SK-MEL-5 (cell line): ENCODE results near the gene MBTPS2. TPM values are rescaled to one million over a fixed set of nuclear protein-coding genes. Genes with fewer than 3 reads are reported as not detected.
"Not testable (repeated sequence)": the region's sequence is repeated elsewhere in the genome, so short reads cannot be mapped to it uniquely, and the experiment has no call there.

Experiments used
- DNase-seq: peaks from one replicate; pipeline ENCODE4 v3.0.0-alpha.2; 2016; ENCODE audit warnings: low read depth, low spot score
- in situ Hi-C: cut with HindIII; loops from 2 replicates; pipeline ENCODE4 v1.10.0; 2016; ENCODE audit warnings: low sequenced_read_pairs, high pct_unique_total_duplicates, low pct_unique_long_range_greater_than_20kb
- polyA plus RNA-seq, 2 experiments: library from polyadenylated mRNA; depleted of rRNA; stranded (reverse); fragments of >200 nt; gene quantifications; 2 replicates each; pipeline ENCODE4 v1.2.3, GENCODE V29; 2015
- total RNA-seq: library from RNA; depleted of rRNA; stranded (reverse); fragments of >200 nt; shearing (Covaris generic); gene quantifications from 2 replicates; pipeline ENCODE4 v1.2.3, GENCODE V29; 2014; rRNA removed

The MBTPS2 gene
- total RNA-seq = 19.6 and 20.0 TPM in 2 replicates
- 52.5 and 74.2 TPM in 2 replicates for polyA plus RNA-seq (2015; cell fraction: cytosol; rRNA removed)
- 12.9 and 14.6 TPM in 2 replicates for polyA plus RNA-seq (2015; cell fraction: nucleus; rRNA removed)

- in situ Hi-C loops = no loop called here
- DNase-seq = peak; percentile 83
Measured at GRCh38 chrX:21839334-21840192, at the start of gene MBTPS2. Gene MBTPS2, plus strand, starts transcription at chrX:21839617. Its CDS starts 118 bp downstream, at chrX:21839735.

- in situ Hi-C loops = no loop called here
- DNase-seq = peak; percentile 96
Measured at GRCh38 chrX:21798677-21799219, 40.7 kb upstream of the MBTPS2 start.

GRCh38 chrX:21799767-21800166, 39.6 kb upstream of the MBTPS2 start:
- peak; percentile 43 for DNase-seq
- in situ Hi-C loops = no loop called here

- no peak for DNase-seq
- in situ Hi-C loops = no loop called here
Measured at GRCh38 chrX:21800344-21800770, 39.1 kb upstream of the MBTPS2 start.

GRCh38 chrX:21802054-21802670, 37.3 kb upstream of the MBTPS2 start:
- in situ Hi-C loops = no loop called here
- DNase-seq = peak; percentile 36

GRCh38 chrX:21802839-21803238, 36.6 kb upstream of the MBTPS2 start:
- in situ Hi-C loops = no loop called here
- DNase-seq = no peak

GRCh38 chrX:21806691-21807090, 32.7 kb upstream of the MBTPS2 start:
- DNase-seq = no peak
- in situ Hi-C loops = no loop called here

GRCh38 chrX:21811832-21812231, 27.6 kb upstream of the MBTPS2 start:
- in situ Hi-C loops = no loop called here
- DNase-seq = no peak

- no peak for DNase-seq
- in situ Hi-C loops = no loop called here
Measured at GRCh38 chrX:21812628-21813027, 26.8 kb upstream of the MBTPS2 start.

- no peak for DNase-seq
- in situ Hi-C loops = no loop called here
Measured at GRCh38 chrX:21813612-21814368, 25.6 kb upstream of the MBTPS2 start.

GRCh38 chrX:21816136-21816535, 23.3 kb upstream of the MBTPS2 start:
- DNase-seq = no peak
- in situ Hi-C loops = no loop called here

- in situ Hi-C loops, DNase-seq: not testable (repeated sequence)
Measured at GRCh38 chrX:21820170-21820569, 19.2 kb upstream of the MBTPS2 start.

- in situ Hi-C loops = no loop called here
- no peak for DNase-seq
Measured at GRCh38 chrX:21821875-21822274, 17.5 kb upstream of the MBTPS2 start.

GRCh38 chrX:21831496-21831895, 7.9 kb upstream of the MBTPS2 start:
- in situ Hi-C loops = no loop called here
- no peak for DNase-seq

- in situ Hi-C loops = no loop called here
- DNase-seq = peak; percentile 65
Measured at GRCh38 chrX:21837056-21837455, 2.4 kb upstream of the MBTPS2 start.

- DNase-seq = peak; percentile 29
- in situ Hi-C loops = no loop called here
Measured at GRCh38 chrX:21838937-21839333, 482 bp upstream of the MBTPS2 start.

GRCh38 chrX:21840193-21840545, 752 bp downstream of the MBTPS2 start:
- in situ Hi-C loops = no loop called here
- DNase-seq = no peak

GRCh38 chrX:21843179-21843578, 3.8 kb downstream of the MBTPS2 start:
- no peak for DNase-seq
- in situ Hi-C loops = no loop called here
